HCT116 (cell line): Measurements from ENCODE around the gene EEF2. TPM values are rescaled to one million over a fixed set of nuclear protein-coding genes. Genes with fewer than 3 reads are reported as not detected.

Source experiments
- ATAC-seq: fragments of 200-7000 bp; cut with Tn5 transposase; 2 replicates; pipeline ENCODE4 v1.9.1; 2020; ENCODE audit warnings: mild to moderate bottlenecking, moderate library complexity
- BruUV-seq: library from RNA; stranded (reverse); fragments of 400-500 nt; replicated peaks from 2 replicates; lab custom pipeline; 2021; lab: Mats Ljungman, UMichigan
- CTCF ChIA-PET: fragments of 300-600 bp; sonication (Branson Sonifier 250); formaldehyde crosslinking; loops from one replicate; lab custom pipeline; 2021; ENCODE audit warnings: antibody characterized with exemption; lab: Charles Lee
- POLR2A ChIA-PET: fragments of 300-600, 350-600 bp; sonication (Branson Sonifier 250); formaldehyde crosslinking; loops from one replicate; lab custom pipeline; 2021; ENCODE audit warnings: antibody characterized with exemption; lab: Charles Lee
- RAD21 ChIA-PET, 2 experiments: fragments of 300-600 bp; sonication (Branson Sonifier 250); formaldehyde crosslinking; loops; one replicate each; lab custom pipeline; 2023; ENCODE audit warnings: low total read pairs in 2 of 2; ENCODE audit not compliant: uncharacterized antibody in 2 of 2, unreplicated experiment in 2 of 2, low non-redundant PET in 1 of 2; lab: Charles Lee
- DNase-seq: peaks from one replicate; pipeline ENCODE4 v3.0.0-alpha.2; 2010; ENCODE audit warnings: low read depth, low spot score
- H2AFZ ChIP-seq: fragments of 200-600 bp; shearing (Covaris generic), sonication (generic); 2 replicates; pipeline ENCODE4 v1.6.1; 2017; ENCODE audit warnings: low read depth, mixed run types, mixed read lengths, antibody characterized with exemption, low read length; ENCODE audit not compliant: poor library complexity, severe bottlenecking
- H3K27ac ChIP-seq: 2 replicates; pipeline ENCODE4 v1.5.1; 2012; ENCODE audit warnings: low read depth, low read length
- H3K27me3 ChIP-seq: fragments of 200-600 bp; sonication (generic); 2 replicates; pipeline ENCODE4 v1.6.1; 2016; ENCODE audit warnings: mixed run types, low read length, mixed read lengths; ENCODE audit not compliant: insufficient read depth
- H3K36me3 ChIP-seq, 2 experiments: fragments of 200-500 bp in 1 of 2; fragments of 200-600 bp in 1 of 2; sonication (Bioruptor generic) in 1 of 2; sonication (generic) in 1 of 2; 2 replicates each; pipeline versions ENCODE4 v1.5.1 to v1.6.1; 2014 to 2016; ENCODE audit warnings: low read length in 2 of 2, inconsistent platforms in 1 of 2, mixed read lengths in 1 of 2, mixed run types in 1 of 2; ENCODE audit not compliant: insufficient read depth in 2 of 2, control insufficient read depth in 1 of 2
- H3K4me1 ChIP-seq, 2 experiments: fragments of 200-600 bp in 1 of 2; sonication (generic) in 1 of 2; 2 replicates each; pipeline versions ENCODE4 v1.5.1 to v1.6.1; 2012 to 2017; ENCODE audit warnings: low read length in 2 of 2, inconsistent platforms in 1 of 2, mild to moderate bottlenecking in 1 of 2, mixed read lengths in 1 of 2, mixed run types in 1 of 2, moderate library complexity in 1 of 2; ENCODE audit not compliant: insufficient read depth in 2 of 2, control insufficient read depth in 1 of 2
- H3K4me2 ChIP-seq: fragments of 200-600 bp; sonication (generic); 2 replicates; pipeline ENCODE4 v1.6.1; 2017; ENCODE audit warnings: mixed run types, low read length, mixed read lengths
- H3K4me3 ChIP-seq, 2 experiments: fragments of 200-600 bp in 1 of 2; sonication (generic) in 1 of 2; replicated peaks in 1 of 2; 2 replicates each; pipeline ENCODE4 v1.5.1; 2011 to 2016; ENCODE audit warnings: low read length in 2 of 2, control low read depth in 1 of 2, low read depth in 1 of 2, mild to moderate bottlenecking in 1 of 2, mixed read lengths in 1 of 2, mixed run types in 1 of 2
- H3K79me2 ChIP-seq: fragments of 200-600 bp; sonication (generic); 2 replicates; pipeline ENCODE4 v1.6.1; 2017; ENCODE audit warnings: mild to moderate bottlenecking, mixed run types, low read length, moderate library complexity, mixed read lengths; ENCODE audit not compliant: insufficient read depth
- H3K9ac ChIP-seq: fragments of 200-600 bp; sonication (generic); 2 replicates; pipeline ENCODE4 v1.6.1; 2016; ENCODE audit warnings: low read length, mixed read lengths
- H3K9me2 ChIP-seq: fragments of 200-600 bp; sonication (generic), shearing (Covaris generic); 2 replicates; pipeline ENCODE4 v1.6.1; 2017; ENCODE audit warnings: mixed run types, mild to moderate bottlenecking, moderate library complexity; ENCODE audit not compliant: insufficient read depth
- H3K9me3 ChIP-seq, 2 experiments: fragments of 200-500 bp in 1 of 2; fragments of 200-600 bp in 1 of 2; sonication (Bioruptor generic) in 1 of 2; sonication (generic) in 1 of 2; 2 replicates each; pipeline ENCODE4 v1.6.1; 2014 to 2017; ENCODE audit warnings: low read length in 2 of 2, mixed read lengths in 2 of 2, inconsistent platforms in 1 of 2, low read depth in 1 of 2, mild to moderate bottlenecking in 1 of 2, mixed run types in 1 of 2, moderate library complexity in 1 of 2; ENCODE audit not compliant: control insufficient read depth in 1 of 2, insufficient read depth in 1 of 2
- H4K20me1 ChIP-seq: fragments of 200-600 bp; sonication (generic), shearing (Covaris generic); 2 replicates; pipeline ENCODE4 v1.6.1; 2017; ENCODE audit warnings: mixed run types, mild to moderate bottlenecking, moderate library complexity; ENCODE audit not compliant: insufficient read depth
- CEBPB ChIP-seq: IDR thresholded peaks from 2 replicates; pipeline ENCODE4 v1.6.1; 2012; ENCODE audit warnings: low read depth
- EGR1 ChIP-seq: IDR thresholded peaks from 2 replicates; pipeline ENCODE4 v1.6.1; 2012; ENCODE audit warnings: low read depth
- POLR2A ChIP-seq: IDR thresholded peaks from 2 replicates; pipeline ENCODE4 v1.7.0; 2011; ENCODE audit warnings: borderline replicate concordance; ENCODE audit not compliant: insufficient read depth, insufficient read length; ENCODE audit errors: extremely low read depth
- POLR2AphosphoS5 ChIP-seq: IDR thresholded peaks from 2 replicates; pipeline ENCODE4 v1.6.1; 2011; ENCODE audit warnings: mild to moderate bottlenecking, low read depth, low read length, moderate library complexity
- RAD21 ChIP-seq: IDR thresholded peaks from 2 replicates; pipeline ENCODE4 v1.6.1; 2012; ENCODE audit warnings: low read depth, mild to moderate bottlenecking
- SIN3A ChIP-seq: IDR thresholded peaks from 2 replicates; pipeline ENCODE4 v1.6.1; 2012; ENCODE audit warnings: low read depth
- SP1 ChIP-seq: IDR thresholded peaks from 2 replicates; pipeline ENCODE4 v1.6.1; 2012; ENCODE audit warnings: low read depth
- intact Hi-C: fragments of 100-400 bp; cut with micrococcal nuclease; formaldehyde crosslinking; loops from 2 replicates; pipeline ENCODE4 v1.10.0; 2022
- total RNA-seq: library from RNA; stranded (reverse); gene quantifications from one replicate; pipeline ENCODE4 v1.2.1, GENCODE V29; 2021; ENCODE audit not compliant: unreplicated experiment
- TF ChIP-seq, protein P1 (sequence below), 3 experiments: fragments of 200-600 bp in 1 of 3; sonication (generic) in 1 of 3; IDR thresholded peaks in 2 of 3; conservative IDR thresholded peaks in 1 of 3; 2 replicates each; pipeline ENCODE4 v1.5.1; 2012 to 2017; ENCODE audit warnings: low read depth in 2 of 3, low read length in 2 of 3, antibody characterized with exemption in 1 of 3, borderline replicate concordance in 1 of 3, control low read depth in 1 of 3, mild to moderate bottlenecking in 1 of 3, mixed read lengths in 1 of 3, mixed run types in 1 of 3, moderate library complexity in 1 of 3; ENCODE audit not compliant: insufficient read depth in 1 of 3

EEF2 gene
- total RNA-seq, 1 experiment from 2014 or later: 3,796 TPM

DNA sequence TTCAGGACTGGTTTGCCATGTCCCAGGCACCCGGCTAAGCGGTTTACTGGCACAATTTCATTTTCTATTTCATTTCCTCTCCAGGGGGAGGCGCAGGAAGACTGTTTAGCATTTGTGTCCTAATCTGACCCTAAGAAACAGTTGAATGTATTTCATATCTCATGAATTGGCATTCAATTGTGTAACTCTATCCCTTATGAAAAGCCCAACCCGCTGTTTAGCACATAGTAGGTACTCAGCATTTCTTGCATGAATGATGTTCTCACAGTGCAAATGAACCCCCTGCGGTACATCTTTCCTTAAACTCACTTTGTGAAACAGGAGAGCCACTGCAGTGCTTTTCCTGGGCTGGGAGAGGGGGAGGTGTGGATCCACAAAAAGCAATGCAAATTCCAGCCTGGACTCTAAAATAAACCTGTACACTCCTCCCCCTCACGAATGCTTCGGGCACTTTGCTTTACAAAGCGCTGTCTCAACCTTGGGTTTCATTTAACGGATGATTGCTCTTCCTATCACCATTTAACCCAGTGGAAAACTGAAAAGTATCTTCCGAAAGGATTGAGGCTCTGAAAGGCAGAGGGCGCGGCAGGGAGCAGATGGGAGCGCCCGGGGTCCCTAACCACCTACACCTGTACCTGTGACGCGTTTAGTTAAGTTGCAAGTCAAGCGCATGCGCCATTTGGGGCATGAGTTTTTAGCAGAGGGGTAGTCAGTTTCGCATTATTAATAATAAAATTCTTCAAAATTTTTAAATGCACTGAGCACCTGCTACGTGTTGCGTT, 1.2 kb upstream of the EEF2 start:
- Histone ChIP-seq H3K27ac (peak overlapping the region; percentile 98), H3K79me2 (peaks cover 39% of the 10 kb centered on the region), H3K9ac (peak overlapping the region; percentile 99), H3K4me3 (peak overlapping the region; percentile 95), H3K9me3 (no peaks in the 10 kb centered on the region), H3K27me3 (no peaks in the 10 kb centered on the region), H3K9me2 (no peaks in the 10 kb centered on the region), H2AFZ (peak overlapping the region; percentile 95), H3K36me3 (peaks cover 24 to 35% of the 10 kb centered on the region in 2 experiments), H4K20me1 (peaks cover 33% of the 10 kb centered on the region; the same call in 1 of the 2 replicates), H3K4me1 (peaks cover 22 to 51% of the 10 kb centered on the region in 2 experiments), H3K4me2 (peak overlapping the region; percentile 84)
- no TSS peak for BruUV-seq
- RAD21 ChIA-PET: no interaction called here
- ATAC-seq: peak; percentile 53
- TF ChIP-seq EGR1 (peak; percentile 20; the same call in 1 of the 2 replicates), SIN3A (peak; percentile 24; the same call in 1 of the 2 replicates), POLR2AphosphoS5 (no peak), POLR2A (peak; percentile 57), CEBPB (no peak), RAD21 (peak; percentile 83), SP1 (0 out of 2 replicates have a peak, but pooled peaks have one; percentile 15)
- TF ChIP-seq, protein P1, sequence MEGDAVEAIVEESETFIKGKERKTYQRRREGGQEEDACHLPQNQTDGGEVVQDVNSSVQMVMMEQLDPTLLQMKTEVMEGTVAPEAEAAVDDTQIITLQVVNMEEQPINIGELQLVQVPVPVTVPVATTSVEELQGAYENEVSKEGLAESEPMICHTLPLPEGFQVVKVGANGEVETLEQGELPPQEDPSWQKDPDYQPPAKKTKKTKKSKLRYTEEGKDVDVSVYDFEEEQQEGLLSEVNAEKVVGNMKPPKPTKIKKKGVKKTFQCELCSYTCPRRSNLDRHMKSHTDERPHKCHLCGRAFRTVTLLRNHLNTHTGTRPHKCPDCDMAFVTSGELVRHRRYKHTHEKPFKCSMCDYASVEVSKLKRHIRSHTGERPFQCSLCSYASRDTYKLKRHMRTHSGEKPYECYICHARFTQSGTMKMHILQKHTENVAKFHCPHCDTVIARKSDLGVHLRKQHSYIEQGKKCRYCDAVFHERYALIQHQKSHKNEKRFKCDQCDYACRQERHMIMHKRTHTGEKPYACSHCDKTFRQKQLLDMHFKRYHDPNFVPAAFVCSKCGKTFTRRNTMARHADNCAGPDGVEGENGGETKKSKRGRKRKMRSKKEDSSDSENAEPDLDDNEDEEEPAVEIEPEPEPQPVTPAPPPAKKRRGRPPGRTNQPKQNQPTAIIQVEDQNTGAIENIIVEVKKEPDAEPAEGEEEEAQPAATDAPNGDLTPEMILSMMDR (IDR thresholded peaks at IDR 0.05 in 2 of 3, conservative IDR thresholded peaks at IDR 0.05 in 1 of 3; ENCODE audit: borderline replicate concordance in 1 of 3, insufficient read depth in 1 of 3, low read depth in 2 of 3, low read length in 2 of 3): peak; percentile 54 to 88 (median 71); a peak in 5 of 6 replicates
- CTCF ChIA-PET: interaction anchor here (1.0 to 2.1 kb wide), 6 partner anchors 15 to 222 kb away, joined by 3 to 14 read pairs (median 6); partner anchors contain the start of gene DAPK3
- intact Hi-C loops: loop anchor here (1.0 to 5.0 kb wide), 3 partner anchors 134 to 218 kb away; no protein-coding TSS in a partner anchor
- peak; percentile 74 for DNase-seq
- POLR2A ChIA-PET: interaction anchor here (1.3 to 3.1 kb wide), 10 partner anchors 10 to 485 kb away, joined by 3 to 60 read pairs (median 6); partner anchors contain the start of genes DAPK3, MRPL54 and YJU2
